ENCODE results near the gene TBC1D22A. TPM values are rescaled to one million over a fixed set of nuclear protein-coding genes. Genes with fewer than 3 reads are reported as not detected.

Gene TBC1D22A
- total and polyA plus RNA-seq, 10 of the 15 experiments (the other 5 are each of a cell fraction or from before 2014, with no cell fraction given), result 0.63 to 44.7 (median 27.4) TPM

DNA sequence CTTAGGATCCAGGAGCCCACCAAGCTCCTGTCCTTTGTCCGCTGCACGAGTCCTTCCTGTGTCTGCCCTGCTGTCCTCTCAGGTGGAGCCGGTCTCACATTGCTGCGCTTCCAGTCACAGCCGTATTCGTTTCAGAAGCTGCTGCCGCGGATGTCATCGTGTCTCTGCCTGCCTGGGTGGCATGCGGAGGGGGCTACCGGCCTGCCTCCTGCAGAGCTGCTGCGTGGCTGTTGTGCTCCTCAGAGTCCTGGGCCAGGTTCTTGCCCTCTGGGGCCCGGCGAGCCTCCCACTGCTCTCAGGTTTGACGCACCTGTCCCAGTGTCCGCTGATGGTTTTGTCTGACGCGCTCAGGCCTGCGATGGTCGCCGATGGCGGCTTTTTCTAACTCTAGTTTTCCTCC is 254.2 kb downstream of the TBC1D22A start (continued):
- no peak for TF ChIP-seq E4F1 (IDR thresholded peaks at IDR 0.05; ENCODE audit: borderline replicate concordance, partially characterized antibody)
- TF ChIP-seq CHD4 (IDR thresholded peaks at IDR 0.05), result no peak
- no peak for TF ChIP-seq CEBPB (IDR thresholded peaks at IDR 0.05; ENCODE audit: borderline replicate concordance in 1 of 2, low read depth in 2 of 2, low read length in 2 of 2)
- no peak for TF ChIP-seq KDM1A (IDR thresholded peaks at IDR 0.05; ENCODE audit: borderline replicate concordance)
- TF ChIP-seq MEF2A (IDR thresholded peaks at IDR 0.05; ENCODE audit: insufficient read depth, low read depth, low read length), result no peak

DNA sequence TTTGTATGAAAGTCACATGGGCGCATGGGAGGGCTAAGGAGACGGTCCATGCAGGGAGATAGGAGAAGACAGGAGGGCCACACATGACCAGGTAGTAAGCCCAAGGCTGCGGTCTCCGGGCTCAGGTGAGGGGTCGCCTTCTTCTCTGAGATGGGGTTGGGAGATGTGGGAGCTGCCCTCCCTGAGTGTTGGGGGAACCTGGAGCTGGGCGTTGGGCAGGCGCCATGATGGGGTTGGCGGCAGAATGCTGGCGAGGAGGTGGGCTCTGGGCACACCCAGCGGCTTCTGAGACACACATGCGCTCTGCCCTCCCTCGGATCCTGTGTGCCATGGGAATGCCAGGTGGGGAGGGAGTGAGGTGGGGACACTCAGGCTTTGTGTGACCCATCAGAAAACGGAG is 254.8 kb downstream of the TBC1D22A start:
- Histone ChIP-seq H3K79me2 (ENCODE audit: control insufficient read depth, insufficient read depth, low read length) (no peaks in the 10 kb centered on the region; the same call in none of the 2 replicates), H3K36me3 (ENCODE audit: control insufficient read depth in 2 of 2, insufficient read depth in 2 of 2, low read length in 1 of 2) (peaks cover 5 to 10% of the 10 kb centered on the region in 2 experiments; a peak in 3 of 4 replicates), H3K4me3 (no peak overlapping the region), H3K27ac (ENCODE audit: control insufficient read depth, insufficient read depth) (no peak overlapping the region), H3K9ac (ENCODE audit: control insufficient read depth, insufficient read depth, low read length) (no peak overlapping the region), H3K27me3 (replicated peaks in 1 of 2; ENCODE audit: control insufficient read depth in 2 of 2, insufficient read depth in 2 of 2, low read length in 1 of 2) (no peaks in the 10 kb centered on the region), H2AFZ (ENCODE audit: control insufficient read depth, low read depth, low read length) (no peak overlapping the region), H3K9me3 (replicated peaks; ENCODE audit: control insufficient read depth, insufficient read depth, low read length) (peaks cover 25% of the 10 kb centered on the region; the same call in 2 of the 3 replicates), H3K4me1 (ENCODE audit: control insufficient read depth, insufficient read depth, low read length) (no peaks in the 10 kb centered on the region), H4K20me1 (ENCODE audit: control insufficient read depth, insufficient read depth) (no peaks in the 10 kb centered on the region), H3K4me2 (ENCODE audit: control insufficient read depth, insufficient read depth) (no peak overlapping the region)
- ATAC-seq (no peak), FAIRE-seq (no peak), DNase-seq (ENCODE audit: low read depth, low spot score) (no peak)
- RAD21 ChIA-PET (ENCODE audit: unreplicated experiment), result no interaction called here
- POLR2A ChIA-PET, result no interaction called here
- SMC1A ChIA-PET (ENCODE audit: uncharacterized antibody, unreplicated experiment), result no interaction called here
- CTCF ChIA-PET, result interaction anchor here (0.6 kb wide), 1 partner anchor 53 kb away, joined by 3 read pairs; no protein-coding TSS in a partner anchor
- BruUV-seq (replicated peaks), result no TSS peak
- in situ Hi-C loops (cut with MboI), result no loop called here
- intact Hi-C loops (cut with micrococcal nuclease; ENCODE audit: unreplicated experiment), result no loop called here
- WGBS (ENCODE audit: insufficient coverage, insufficient replicate concordance, low lambda C conversion rate, missing lambda C conversion rate), result 90% methylated on average over 13 of the region's 13 CpGs
- TF ChIP-seq MTA3 (IDR thresholded peaks at IDR 0.05; ENCODE audit: borderline replicate concordance, low read length) (no peak), USF2 (IDR thresholded peaks at IDR 0.05; ENCODE audit: borderline replicate concordance, low read depth, low read length) (no peak), ESRRA (IDR thresholded peaks at IDR 0.05; ENCODE audit: low read length) (no peak), RAD51 (IDR thresholded peaks at IDR 0.05) (no peak), SIN3A (IDR thresholded peaks at IDR 0.05; ENCODE audit: low read depth, low read length) (no peak), SKIL (IDR thresholded peaks at IDR 0.05; ENCODE audit: low read depth, poor library complexity, severe bottlenecking) (no peak), KLF5 (IDR thresholded peaks at IDR 0.05; ENCODE audit: partially characterized antibody) (no peak), JUNB (IDR thresholded peaks at IDR 0.05) (no peak)
- TF ChIP-seq, protein P1, sequence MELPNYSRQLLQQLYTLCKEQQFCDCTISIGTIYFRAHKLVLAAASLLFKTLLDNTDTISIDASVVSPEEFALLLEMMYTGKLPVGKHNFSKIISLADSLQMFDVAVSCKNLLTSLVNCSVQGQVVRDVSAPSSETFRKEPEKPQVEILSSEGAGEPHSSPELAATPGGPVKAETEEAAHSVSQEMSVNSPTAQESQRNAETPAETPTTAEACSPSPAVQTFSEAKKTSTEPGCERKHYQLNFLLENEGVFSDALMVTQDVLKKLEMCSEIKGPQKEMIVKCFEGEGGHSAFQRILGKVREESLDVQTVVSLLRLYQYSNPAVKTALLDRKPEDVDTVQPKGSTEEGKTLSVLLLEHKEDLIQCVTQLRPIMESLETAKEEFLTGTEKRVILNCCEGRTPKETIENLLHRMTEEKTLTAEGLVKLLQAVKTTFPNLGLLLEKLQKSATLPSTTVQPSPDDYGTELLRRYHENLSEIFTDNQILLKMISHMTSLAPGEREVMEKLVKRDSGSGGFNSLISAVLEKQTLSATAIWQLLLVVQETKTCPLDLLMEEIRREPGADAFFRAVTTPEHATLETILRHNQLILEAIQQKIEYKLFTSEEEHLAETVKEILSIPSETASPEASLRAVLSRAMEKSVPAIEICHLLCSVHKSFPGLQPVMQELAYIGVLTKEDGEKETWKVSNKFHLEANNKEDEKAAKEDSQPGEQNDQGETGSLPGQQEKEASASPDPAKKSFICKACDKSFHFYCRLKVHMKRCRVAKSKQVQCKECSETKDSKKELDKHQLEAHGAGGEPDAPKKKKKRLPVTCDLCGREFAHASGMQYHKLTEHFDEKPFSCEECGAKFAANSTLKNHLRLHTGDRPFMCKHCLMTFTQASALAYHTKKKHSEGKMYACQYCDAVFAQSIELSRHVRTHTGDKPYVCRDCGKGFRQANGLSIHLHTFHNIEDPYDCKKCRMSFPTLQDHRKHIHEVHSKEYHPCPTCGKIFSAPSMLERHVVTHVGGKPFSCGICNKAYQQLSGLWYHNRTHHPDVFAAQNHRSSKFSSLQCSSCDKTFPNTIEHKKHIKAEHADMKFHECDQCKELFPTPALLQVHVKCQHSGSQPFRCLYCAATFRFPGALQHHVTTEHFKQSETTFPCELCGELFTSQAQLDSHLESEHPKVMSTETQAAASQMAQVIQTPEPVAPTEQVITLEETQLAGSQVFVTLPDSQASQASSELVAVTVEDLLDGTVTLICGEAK (IDR thresholded peaks at IDR 0.05; ENCODE audit: borderline replicate concordance), result no peak

Data from GM12878 (cell line).